T-cell (primary cell): ENCODE measurements around the gene BCOR. TPM values are rescaled to one million over a fixed set of nuclear protein-coding genes. Genes with fewer than 3 reads are reported as not detected.

Experiments
- ATAC-seq, 4 experiments: fragments of 200-7000 bp in 3 of 4; fragments of 150-1000 bp in 1 of 4; cut with Tn5 transposase; replicated peaks in 1 of 4; 1 replicate in 3 of 4; 2 replicates in 1 of 4; pipeline ENCODE4 v1.10.0; 2021; ENCODE audit warnings: moderate library complexity in 3 of 4, mild to moderate bottlenecking in 2 of 4, moderate number of reproducible peaks in 1 of 4
- CTCF ChIA-PET, 2 donors: fragments of 300-600 bp; sonication (Branson Sonifier 250); formaldehyde crosslinking; loops; one replicate each; lab custom pipeline; 2022; ENCODE audit warnings: antibody characterized with exemption in 2 of 2; lab: Charles Lee
- POLR2A ChIA-PET, 2 donors: fragments of 300-600 bp; sonication (Branson Sonifier 250); formaldehyde crosslinking; loops; one replicate each; lab custom pipeline; 2022; ENCODE audit warnings: antibody characterized with exemption in 2 of 2; lab: Charles Lee
- DNase-seq, 35 experiments: peaks; one replicate each; pipeline versions ENCODE4 v3.0.0 to v3.0.0-alpha.2; 2013 to 2023
- H3K27ac ChIP-seq: one replicate; pipeline ENCODE4 v1.5.1; 2013; ENCODE audit warnings: low read length
- H3K27me3 ChIP-seq, 2 experiments: replicated peaks in 1 of 2; 1 replicate in 1 of 2; 2 replicates in 1 of 2; pipeline versions ENCODE4 v1.6.1 to v1.7.0; 2013; ENCODE audit warnings: low read length in 1 of 2, mixed read lengths in 1 of 2; ENCODE audit not compliant: control insufficient read depth in 2 of 2, insufficient read depth in 2 of 2; ENCODE audit errors: extremely low read depth in 1 of 2
- H3K36me3 ChIP-seq, 2 donors: 1 replicate in 1 of 2; 2 replicates in 1 of 2; pipeline versions ENCODE4 v1.6.1 to v1.7.0; 2013; ENCODE audit warnings: low read length in 1 of 2; ENCODE audit not compliant: control insufficient read depth in 2 of 2, insufficient read depth in 1 of 2; ENCODE audit errors: extremely low read depth in 1 of 2
- H3K4me1 ChIP-seq, 2 experiments: 1 replicate in 1 of 2; 2 replicates in 1 of 2; pipeline versions ENCODE4 v1.6.1 to v1.7.0; 2013; ENCODE audit warnings: low read length in 2 of 2, mixed read lengths in 1 of 2; ENCODE audit not compliant: insufficient read depth in 2 of 2, control insufficient read depth in 1 of 2; ENCODE audit errors: extremely low read depth in 1 of 2
- H3K4me3 ChIP-seq, 2 donors: 1 replicate in 1 of 2; 2 replicates in 1 of 2; pipeline versions ENCODE4 v1.5.1 to v1.7.0; 2013; ENCODE audit warnings: mild to moderate bottlenecking in 2 of 2, low read length in 1 of 2, moderate library complexity in 1 of 2; ENCODE audit not compliant: control insufficient read depth in 1 of 2; ENCODE audit errors: extremely low read depth in 1 of 2
- H3K9me3 ChIP-seq: 2 replicates; pipeline ENCODE4 v1.7.0; 2013
- H3K27ac Mint-ChIP-seq, 2 donors: one replicate each; pipeline ENCODE4 v1.8.0; 2020 to 2021; ENCODE audit warnings: mild to moderate bottlenecking in 2 of 2, mixed read lengths in 2 of 2
- H3K27me3 Mint-ChIP-seq, 2 donors: one replicate each; pipeline ENCODE4 v1.8.0; 2021 to 2022; ENCODE audit warnings: mixed read lengths in 2 of 2
- H3K36me3 Mint-ChIP-seq: one replicate; pipeline ENCODE4 v1.8.0; 2021; ENCODE audit warnings: mixed read lengths
- H3K4me1 Mint-ChIP-seq, 3 donors: one replicate each; pipeline ENCODE4 v1.8.0; 2020 to 2022; ENCODE audit warnings: mixed read lengths in 3 of 3, mild to moderate bottlenecking in 1 of 3
- H3K4me3 Mint-ChIP-seq, 3 donors: one replicate each; pipeline ENCODE4 v1.8.0; 2020 to 2022; ENCODE audit warnings: mild to moderate bottlenecking in 3 of 3, mixed read lengths in 3 of 3, moderate library complexity in 3 of 3
- H3K9me3 Mint-ChIP-seq, 3 donors: one replicate each; pipeline ENCODE4 v1.8.0; 2020 to 2022; ENCODE audit warnings: mixed read lengths in 3 of 3
- WGBS: methylation state at CpG from one replicate; pipeline ENCODE4 v1.1.5; 2013; ENCODE audit warnings: missing lambda C conversion rate; ENCODE audit not compliant: insufficient coverage; 5-methylcytosine and 5-hydroxymethylcytosine counted together
- total RNA-seq, 35 experiments: library from RNA in 6 of 35; stranded (reverse) in 6 of 35; fragments of 120-200 nt in 1 of 35; gene quantifications; one replicate each; pipeline versions ENCODE4 v1.2.1 to v1.2.4 and lab custom pipeline; 2013 to 2026

Gene BCOR
- total RNA-seq, 5 donors from 2014 or later (not counting 1 experiment from before 2014, with no cell fraction given) = 24.4 to 49.2 (median 42.2) TPM

DNA sequence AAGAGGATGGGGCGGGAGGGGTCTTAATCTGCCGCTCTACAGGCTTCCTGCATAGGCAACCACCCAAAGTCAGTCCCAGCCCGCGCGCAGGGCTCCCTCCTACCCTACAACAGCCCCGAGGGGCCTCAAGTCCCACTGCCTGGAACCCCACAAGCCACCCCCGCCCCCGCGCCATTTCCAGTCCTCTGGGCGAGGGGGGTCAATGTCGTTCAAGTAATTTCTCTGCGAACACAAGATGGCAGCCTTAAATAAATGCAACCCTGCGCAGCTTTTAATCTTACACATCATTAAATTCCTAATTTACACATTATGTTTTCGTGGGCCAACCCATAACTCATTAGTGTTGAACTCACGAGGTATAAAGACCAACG, 92.9 kb downstream of the BCOR start:
- Mint-ChIP-seq H3K27me3 (peaks cover 31 to 44% of the 10 kb centered on the region in 2 donors), H3K27ac (no peak overlapping the region), H3K4me1 (peaks cover 8 to 17% (median 16%) of the 10 kb centered on the region in 3 donors), H3K36me3 (no peaks in the 10 kb centered on the region), H3K4me3 (peak overlapping the region in 2 of 3 donors; percentile 50 to 71), H3K9me3 (no peaks in the 10 kb centered on the region)
- peak overlapping the region in 1 of 2 donors; percentile 50 for H3K4me3 ChIP-seq
- POLR2A ChIA-PET = no interaction called here
- H3K4me1 ChIP-seq = peaks cover 4 to 34% of the 10 kb centered on the region in 2 experiments
- ATAC-seq (peak in 1 of 4 experiments; percentile 14), DNase-seq (peak in 1 of 35 experiments; percentile 16)
- H3K36me3 ChIP-seq = no peaks in the 10 kb centered on the region
- H3K9me3 ChIP-seq = no peaks in the 10 kb centered on the region
- CTCF ChIA-PET = interaction anchor here in 1 of 2 donors (0.6 kb wide), 1 partner anchor 45 kb away, joined by 8 read pairs; no protein-coding TSS in a partner anchor
- no CpG with 5 or more reads among the region's 16 CpGs for WGBS
- H3K27me3 ChIP-seq = peaks cover 0 to 51% of the 10 kb centered on the region in 2 experiments
- H3K27ac ChIP-seq = no peak overlapping the region

- no peaks in the 10 kb centered on the region for H3K9me3 Mint-ChIP-seq
- peaks cover 29 to 47% of the 10 kb centered on the region in 2 donors for H3K27me3 Mint-ChIP-seq
- ATAC-seq (no peak), DNase-seq (no peak)
- H3K4me1 ChIP-seq = peaks cover 0 to 27% of the 10 kb centered on the region in 2 experiments
- H3K27me3 ChIP-seq = peaks cover 0 to 48% of the 10 kb centered on the region in 2 experiments
- H3K4me3 Mint-ChIP-seq = peak overlapping the region in 2 of 3 donors; percentile 24 to 71
- no peak overlapping the region for H3K27ac Mint-ChIP-seq
- H3K36me3 ChIP-seq = no peaks in the 10 kb centered on the region
- ChIA-PET POLR2A (no interaction called here), CTCF (no interaction called here)
- no peak overlapping the region for H3K4me3 ChIP-seq
- H3K4me1 Mint-ChIP-seq = peaks cover 6 to 15% (median 13%) of the 10 kb centered on the region in 3 donors
- no peaks in the 10 kb centered on the region for H3K9me3 ChIP-seq
- WGBS = 100% methylated on average over 2 of the region's 4 CpGs
- no peak overlapping the region for H3K27ac ChIP-seq
- H3K36me3 Mint-ChIP-seq = no peaks in the 10 kb centered on the region
These were observed 93.6 kb downstream of the BCOR start for GRCh38 chrX:40004246-40004535.

- ChIA-PET POLR2A (no interaction called here), CTCF (interaction anchor here in 1 of 2 donors (0.6 kb wide), 2 partner anchors 81 to 151 kb away, joined by 3 to 4 read pairs; no protein-coding TSS in a partner anchor)
- Mint-ChIP-seq H3K36me3 (no peaks in the 10 kb centered on the region), H3K27ac (no peak overlapping the region), H3K9me3 (no peaks in the 10 kb centered on the region), H3K4me1 (peaks cover 4 to 15% (median 9%) of the 10 kb centered on the region in 3 donors), H3K27me3 (peaks cover 27 to 51% of the 10 kb centered on the region in 2 donors), H3K4me3 (no peak overlapping the region)
- ATAC-seq (no peak), DNase-seq (no peak)
- no peak overlapping the region for H3K4me3 ChIP-seq
- no peak overlapping the region for H3K27ac ChIP-seq
- no peaks in the 10 kb centered on the region for H3K36me3 ChIP-seq
- WGBS = 100% methylated on average over 1 of the region's 8 CpGs
- peaks cover 0 to 43% of the 10 kb centered on the region in 2 experiments for H3K27me3 ChIP-seq
- H3K9me3 ChIP-seq = no peaks in the 10 kb centered on the region
- peaks cover 0 to 21% of the 10 kb centered on the region in 2 experiments for H3K4me1 ChIP-seq
These were observed 94.1 kb downstream of the BCOR start for GRCh38 chrX:40003428-40004245.

DNA sequence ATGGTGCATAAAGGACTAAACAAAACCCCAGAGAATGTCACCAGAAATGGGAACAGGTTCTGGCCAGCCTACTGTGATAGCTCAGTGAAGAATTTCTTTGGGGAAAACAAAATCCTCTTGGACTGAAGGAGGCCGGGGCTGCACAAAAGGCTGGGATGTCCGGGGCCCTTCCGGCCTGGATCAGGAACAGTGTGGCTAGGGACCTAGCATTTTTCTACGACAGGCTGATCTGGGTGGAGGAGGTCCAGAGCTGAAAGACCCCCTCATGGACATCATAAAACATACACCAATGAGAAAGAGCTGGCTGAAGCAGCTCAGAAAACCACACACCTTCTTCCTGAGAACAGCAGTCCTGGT, 94.7 kb downstream of the BCOR start:
- peaks cover 0 to 19% of the 10 kb centered on the region in 2 experiments for H3K4me1 ChIP-seq
- Mint-ChIP-seq H3K4me1 (peaks cover 4 to 14% (median 9%) of the 10 kb centered on the region in 3 donors), H3K27me3 (peaks cover 26 to 48% of the 10 kb centered on the region in 2 donors), H3K27ac (no peak overlapping the region), H3K9me3 (no peaks in the 10 kb centered on the region), H3K36me3 (no peaks in the 10 kb centered on the region), H3K4me3 (no peak overlapping the region)
- no peak for ATAC-seq
- DNase-seq = no peak
- H3K4me3 ChIP-seq = no peak overlapping the region
- peaks cover 0 to 37% of the 10 kb centered on the region in 2 experiments for H3K27me3 ChIP-seq
- no peaks in the 10 kb centered on the region for H3K36me3 ChIP-seq
- H3K27ac ChIP-seq = no peak overlapping the region
- no CpG with 5 or more reads among the region's 4 CpGs for WGBS
- H3K9me3 ChIP-seq = no peaks in the 10 kb centered on the region
- ChIA-PET CTCF (interaction anchor here in 1 of 2 donors (0.6 kb wide), 2 partner anchors 82 to 150 kb away, joined by 3 to 4 read pairs; no protein-coding TSS in a partner anchor), POLR2A (no interaction called here)
